T-helper 1 cell treated with Interleukin-12 subunit alpha and Interleukin-12 subunit beta and Interleukin-4 antibody, amounts not matched to agents 30 μg/mL and 1 μg/mL, for 36 hours (primary cell): ENCODE results near the gene TMEM41A.
"Not testable (repeated sequence)": the region's sequence is repeated elsewhere in the genome, so short reads cannot be mapped to it uniquely, and the experiment has no call there.

Source experiments
- H3K27ac Mint-ChIP-seq: one replicate; pipeline ENCODE4 v1.8.0; 2021; ENCODE audit warnings: mild to moderate bottlenecking, mixed read lengths
- H3K27me3 Mint-ChIP-seq: one replicate; pipeline ENCODE4 v1.8.0; 2021; ENCODE audit warnings: low read depth, mixed read lengths
- H3K36me3 Mint-ChIP-seq: one replicate; pipeline ENCODE4 v1.8.0; 2021; ENCODE audit warnings: low read depth, mixed read lengths
- H3K4me1 Mint-ChIP-seq: one replicate; pipeline ENCODE4 v1.8.0; 2021; ENCODE audit warnings: low read depth, mixed read lengths
- H3K4me3 Mint-ChIP-seq: one replicate; pipeline ENCODE4 v1.8.0; 2021; ENCODE audit warnings: mild to moderate bottlenecking, moderate library complexity, mixed read lengths
- H3K9me3 Mint-ChIP-seq: one replicate; pipeline ENCODE4 v1.8.0; 2021; ENCODE audit warnings: mixed read lengths

The TMEM41A gene

DNA sequence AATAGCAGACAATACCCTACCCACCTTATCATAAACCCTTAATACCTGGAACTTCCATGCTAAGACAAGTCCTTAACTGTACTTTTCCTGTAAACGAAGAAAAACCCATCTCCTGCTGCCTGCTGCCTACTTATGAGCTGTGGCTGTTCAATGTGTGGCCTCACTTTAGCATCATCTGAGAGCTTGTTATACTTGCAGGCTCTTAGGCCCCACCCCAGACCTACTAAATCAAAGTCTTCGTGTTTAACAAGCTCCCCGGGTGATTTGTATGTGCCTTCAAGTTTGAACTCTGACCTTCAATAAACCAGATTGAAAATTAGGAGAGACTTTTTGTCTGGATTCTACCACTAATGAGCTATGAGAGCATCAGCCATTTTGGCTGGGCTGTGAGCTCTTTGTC, 29.3 kb downstream of the TMEM41A start:
- no peaks in the 10 kb centered on the region for H3K9me3 Mint-ChIP-seq
- peaks cover 5% of the 10 kb centered on the region for H3K36me3 Mint-ChIP-seq
- no peaks in the 10 kb centered on the region for H3K27me3 Mint-ChIP-seq

GRCh38 chr3:185466123-185466522, 32.7 kb downstream of the TMEM41A start:
- H3K4me3 Mint-ChIP-seq, H3K4me1 Mint-ChIP-seq, H3K9me3 Mint-ChIP-seq, H3K27ac Mint-ChIP-seq, H3K27me3 Mint-ChIP-seq, H3K36me3 Mint-ChIP-seq: not testable (repeated sequence)

More for the DNA sequence above, 29.3 kb downstream of the TMEM41A start:
- Mint-ChIP-seq H3K27ac (no peak overlapping the region), H3K4me3 (no peak overlapping the region), H3K4me1 (no peaks in the 10 kb centered on the region)

DNA sequence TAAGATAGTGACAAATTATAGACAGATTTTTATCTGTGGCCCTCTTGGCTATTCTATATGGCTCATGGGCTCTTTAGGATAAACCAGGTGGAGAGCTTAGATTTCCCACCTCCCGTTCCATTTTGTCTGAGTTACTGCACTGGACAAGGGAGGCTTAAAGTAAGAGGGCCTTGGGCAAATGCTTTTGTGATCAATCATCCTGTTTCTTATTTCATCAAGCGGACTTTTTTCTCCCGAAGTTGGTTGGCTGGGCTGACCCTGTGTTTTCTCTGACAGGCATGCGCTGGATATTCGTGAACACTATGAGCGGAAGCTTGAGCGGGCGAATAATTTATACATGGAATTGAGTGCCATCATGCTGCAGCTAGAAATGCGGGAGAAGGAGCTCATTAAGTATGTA, 33.4 kb downstream of the TMEM41A start:
- Mint-ChIP-seq H3K9me3 (no peaks in the 10 kb centered on the region), H3K27me3 (no peaks in the 10 kb centered on the region), H3K4me1 (no peaks in the 10 kb centered on the region), H3K36me3 (no peaks in the 10 kb centered on the region), H3K4me3 (no peak overlapping the region), H3K27ac (no peak overlapping the region)

DNA sequence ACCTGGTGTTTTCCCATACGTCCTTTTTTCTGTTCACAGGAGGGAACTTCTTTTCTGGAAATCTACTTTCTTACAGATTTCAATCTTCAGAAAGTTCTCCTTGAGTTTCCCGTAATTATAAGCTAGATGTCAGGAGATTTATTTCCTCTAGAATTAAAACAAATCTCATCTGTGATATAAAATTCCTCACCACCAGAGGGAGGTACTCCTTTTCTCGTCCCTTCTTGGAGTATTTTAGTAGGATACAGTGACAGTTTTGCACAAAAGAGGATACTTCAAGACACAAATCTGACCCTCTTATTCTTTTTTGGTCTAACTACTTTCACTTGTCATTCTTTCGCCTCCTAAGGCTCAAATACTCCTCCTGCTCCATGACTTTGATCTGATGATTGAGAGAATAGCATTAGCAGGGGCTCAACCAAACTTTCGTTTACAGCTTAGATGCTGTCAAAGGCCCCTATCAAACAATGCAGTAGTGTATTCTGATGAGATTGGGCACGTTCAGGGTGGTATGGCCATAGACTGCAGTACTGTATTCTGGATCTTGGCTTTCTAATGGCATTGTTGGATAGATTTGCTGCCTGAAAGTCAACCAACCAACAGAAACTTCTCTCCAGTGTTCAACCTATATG, 38.0 kb downstream of the TMEM41A start:
- H3K27me3 Mint-ChIP-seq, result no peaks in the 10 kb centered on the region
- no peaks in the 10 kb centered on the region for H3K4me1 Mint-ChIP-seq
- H3K27ac Mint-ChIP-seq, result no peak overlapping the region
- H3K36me3 Mint-ChIP-seq, result no peaks in the 10 kb centered on the region
- H3K9me3 Mint-ChIP-seq, result no peaks in the 10 kb centered on the region
- H3K4me3 Mint-ChIP-seq, result no peak overlapping the region

DNA sequence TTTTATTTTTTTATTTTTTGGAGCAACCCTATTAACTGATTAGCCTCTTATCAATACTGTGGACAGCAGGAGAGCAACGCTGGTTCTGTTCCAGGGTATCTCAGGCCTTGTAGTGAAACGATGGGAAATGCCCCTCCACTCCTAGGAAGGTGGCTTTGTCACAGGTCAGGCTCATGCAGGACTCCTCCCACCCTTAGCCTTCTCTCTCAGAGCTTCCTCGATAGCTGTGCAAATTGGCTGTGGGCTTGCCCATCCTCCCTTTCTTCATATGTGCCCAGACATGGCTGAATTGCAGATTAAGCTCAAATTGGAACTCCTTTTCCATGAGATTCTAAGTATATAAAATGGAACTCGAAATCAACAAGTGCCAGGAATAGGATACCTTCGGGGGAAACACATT, 38.5 kb downstream of the TMEM41A start:
- Mint-ChIP-seq H3K9me3 (no peaks in the 10 kb centered on the region), H3K27ac (no peak overlapping the region), H3K4me3 (no peak overlapping the region), H3K27me3 (no peaks in the 10 kb centered on the region), H3K4me1 (no peaks in the 10 kb centered on the region), H3K36me3 (no peaks in the 10 kb centered on the region)

- no peaks in the 10 kb centered on the region for H3K9me3 Mint-ChIP-seq
- no peak overlapping the region for H3K4me3 Mint-ChIP-seq
- no peak overlapping the region for H3K27ac Mint-ChIP-seq
- no peaks in the 10 kb centered on the region for H3K4me1 Mint-ChIP-seq
- no peaks in the 10 kb centered on the region for H3K36me3 Mint-ChIP-seq
- H3K27me3 Mint-ChIP-seq, result no peaks in the 10 kb centered on the region
Measured at GRCh38 chr3:185457376-185457775, 41.5 kb downstream of the TMEM41A start.

DNA sequence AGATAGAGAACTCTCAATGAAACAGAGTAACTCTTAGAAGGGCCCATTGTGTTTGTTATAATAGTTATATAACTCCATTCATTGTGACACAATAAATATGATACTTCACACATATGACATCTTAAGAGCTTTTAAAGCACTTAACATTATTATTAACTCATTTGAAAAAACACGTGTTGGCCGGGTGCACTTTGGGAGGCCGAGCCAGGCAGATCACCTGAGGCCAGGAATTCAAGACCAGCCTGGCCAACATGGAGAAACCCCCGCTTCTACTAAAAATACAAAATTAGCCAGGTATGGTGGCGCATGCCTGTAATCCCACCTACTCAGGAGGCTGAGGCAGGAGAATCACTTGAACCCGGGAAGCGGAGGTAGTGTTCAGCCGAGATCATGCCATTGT, 47.4 kb downstream of the TMEM41A start:
- H3K4me1 Mint-ChIP-seq, H3K27ac Mint-ChIP-seq, H3K36me3 Mint-ChIP-seq, H3K4me3 Mint-ChIP-seq, H3K9me3 Mint-ChIP-seq, H3K27me3 Mint-ChIP-seq: not testable (repeated sequence)

GRCh38 chr3:185448107-185448506, 50.7 kb downstream of the TMEM41A start:
- Mint-ChIP-seq H3K9me3 (no peaks in the 10 kb centered on the region), H3K4me1 (no peaks in the 10 kb centered on the region), H3K4me3 (no peak overlapping the region), H3K27ac (no peak overlapping the region), H3K27me3 (no peaks in the 10 kb centered on the region), H3K36me3 (no peaks in the 10 kb centered on the region)

DNA sequence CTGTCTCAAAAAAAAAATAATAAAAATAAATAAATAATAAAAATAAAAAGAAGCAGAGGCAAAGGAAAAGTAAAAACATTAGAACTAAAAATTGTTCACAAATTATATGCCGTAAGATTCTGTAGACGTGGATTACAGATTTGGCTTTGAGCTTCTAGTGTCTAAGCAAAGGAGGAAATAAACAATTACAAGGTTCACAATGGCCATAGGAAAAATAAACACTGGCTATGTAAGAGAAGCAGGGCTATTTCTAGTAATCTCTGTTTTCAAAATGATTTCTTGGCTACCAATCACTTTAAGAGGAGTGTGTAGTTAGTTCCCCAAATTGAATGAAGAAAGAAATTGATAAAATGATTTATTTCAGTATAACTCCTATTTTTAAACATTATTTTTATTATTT, 54.5 kb downstream of the TMEM41A start:
- H3K27ac Mint-ChIP-seq, result no peak overlapping the region
- H3K4me3 Mint-ChIP-seq, result no peak overlapping the region
- H3K9me3 Mint-ChIP-seq, result no peaks in the 10 kb centered on the region
- peaks cover 10% of the 10 kb centered on the region for H3K27me3 Mint-ChIP-seq
- H3K36me3 Mint-ChIP-seq, result no peaks in the 10 kb centered on the region
- no peaks in the 10 kb centered on the region for H3K4me1 Mint-ChIP-seq

DNA sequence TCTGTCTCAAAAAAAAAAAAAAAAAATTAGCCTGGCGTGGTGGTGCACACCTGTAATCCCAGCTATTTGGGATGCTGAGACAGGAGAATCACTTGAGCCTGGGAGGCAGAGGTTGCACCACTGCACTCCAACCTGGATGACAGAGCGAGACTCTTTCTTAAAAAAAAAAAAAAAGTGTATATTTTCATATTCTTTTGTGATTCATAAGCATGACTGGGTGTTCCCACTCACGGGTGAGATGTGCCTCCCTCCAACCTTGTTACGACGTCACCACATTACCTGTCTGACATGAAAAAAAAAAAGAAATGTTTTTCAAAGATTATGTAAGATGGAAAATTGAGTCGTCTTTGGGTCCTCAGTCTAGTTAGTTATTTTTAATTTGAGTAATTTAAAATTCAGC, 56.8 kb downstream of the TMEM41A start:
- H3K27ac Mint-ChIP-seq, result no peak overlapping the region
- H3K4me1 Mint-ChIP-seq, result no peaks in the 10 kb centered on the region
- H3K9me3 Mint-ChIP-seq, result no peaks in the 10 kb centered on the region
- no peaks in the 10 kb centered on the region for H3K36me3 Mint-ChIP-seq
- H3K27me3 Mint-ChIP-seq, result peaks cover 15% of the 10 kb centered on the region
- no peak overlapping the region for H3K4me3 Mint-ChIP-seq

GRCh38 chr3:185439745-185440466, 58.9 kb downstream of the TMEM41A start:
- H3K27me3 Mint-ChIP-seq, result peaks cover 15% of the 10 kb centered on the region
- no peaks in the 10 kb centered on the region for H3K9me3 Mint-ChIP-seq
- H3K4me1 Mint-ChIP-seq, result no peaks in the 10 kb centered on the region
- H3K27ac Mint-ChIP-seq, result no peak overlapping the region
- H3K36me3 Mint-ChIP-seq, result no peaks in the 10 kb centered on the region
- no peak overlapping the region for H3K4me3 Mint-ChIP-seq
